GM12878 (cell line): ENCODE measurements around the gene FOXA1.

Source experiments
- CBFB ChIP-seq: IDR thresholded peaks from 2 replicates; pipeline ENCODE4 v1.6.1; 2016; ENCODE audit warnings: antibody characterized with exemption, low read depth
- CREB1 ChIP-seq: IDR thresholded peaks from 2 replicates; pipeline ENCODE4 v1.6.1; 2012; ENCODE audit warnings: low read depth, mild to moderate bottlenecking, inconsistent platforms
- EP300 ChIP-seq, 2 experiments: fragments of 150-350 bp in 1 of 2; IDR thresholded peaks; 2 replicates each; pipeline ENCODE4 v1.6.1; 2011 to 2012; ENCODE audit warnings: low read depth in 2 of 2, low read length in 2 of 2, borderline replicate concordance in 1 of 2, improper control_type of control experiment in 1 of 2, inconsistent platforms in 1 of 2; ENCODE audit not compliant: control insufficient read depth in 1 of 2
- JUND ChIP-seq: IDR thresholded peaks from 2 replicates; pipeline ENCODE4 v1.6.1; 2012; ENCODE audit warnings: low read depth, mild to moderate bottlenecking, low read length, improper control_type of control experiment, moderate library complexity
- MTA2 ChIP-seq: fragments of 450-650 bp; IDR thresholded peaks from 2 replicates; pipeline ENCODE4 v1.6.1; 2016; ENCODE audit warnings: low read depth, mild to moderate bottlenecking, moderate library complexity
- NR2C1 ChIP-seq: fragments of 450-650 bp; IDR thresholded peaks from 2 replicates; pipeline ENCODE4 v1.6.1; 2017; ENCODE audit warnings: antibody characterized with exemption, mild to moderate bottlenecking, moderate library complexity
- POLR2AphosphoS5 ChIP-seq: IDR thresholded peaks from 2 replicates; pipeline ENCODE4 v1.6.1; 2011; ENCODE audit warnings: mild to moderate bottlenecking, low read length, inconsistent platforms
- SIN3A ChIP-seq: IDR thresholded peaks from 2 replicates; pipeline ENCODE4 v1.6.1; 2012; ENCODE audit warnings: low read depth, low read length, improper control_type of control experiment
- ZBED1 ChIP-seq: IDR thresholded peaks from 2 replicates; pipeline ENCODE4 v1.6.1; 2016; ENCODE audit warnings: borderline replicate concordance
- TF ChIP-seq, protein P1 (sequence below): fragments of 450-650 bp; IDR thresholded peaks from 2 replicates; pipeline ENCODE4 v1.6.1; 2017; ENCODE audit warnings: mild to moderate bottlenecking
- TF ChIP-seq, protein P2 (sequence below): IDR thresholded peaks from 2 replicates; pipeline ENCODE4 v1.6.1; 2011; ENCODE audit warnings: low read depth, low read length, improper control_type of control experiment, borderline replicate concordance
- TF ChIP-seq, protein P3 (sequence below), 3 experiments: IDR thresholded peaks in 2 of 3; conservative IDR thresholded peaks in 1 of 3; 2 replicates each; pipeline ENCODE4 v1.5.1; 2011; ENCODE audit warnings: low read depth in 3 of 3, low read length in 3 of 3, mild to moderate bottlenecking in 3 of 3, control low read depth in 2 of 3, moderate library complexity in 2 of 3, inconsistent platforms in 1 of 3, mixed read lengths in 1 of 3; ENCODE audit not compliant: control insufficient read depth in 2 of 3, insufficient read depth in 1 of 3; ENCODE audit errors: extremely low read depth in 1 of 3
- TF ChIP-seq, protein P4 (sequence below): IDR thresholded peaks from 2 replicates; pipeline ENCODE4 v1.6.1; 2011; ENCODE audit warnings: low read depth, mild to moderate bottlenecking, low read length, moderate library complexity, borderline replicate concordance; ENCODE audit errors: extremely low read depth

DNA sequence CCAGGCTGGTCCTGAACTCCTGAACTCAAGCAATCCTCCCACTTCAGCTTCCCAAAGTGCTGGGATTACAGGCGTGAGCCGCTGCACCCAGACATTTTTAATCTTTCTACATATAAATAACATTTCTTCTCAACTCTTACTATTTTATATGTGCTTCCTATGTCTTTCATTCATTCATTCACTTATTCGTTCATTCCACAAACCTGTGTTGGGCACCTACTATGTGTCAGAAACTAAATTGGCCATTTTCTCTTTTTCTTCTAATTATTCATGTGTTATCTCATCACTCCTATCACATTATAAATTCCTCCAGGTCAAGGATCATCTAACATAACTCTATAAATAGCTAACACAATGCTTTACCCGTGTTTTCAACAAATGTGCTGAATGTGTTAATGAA lies 23.7 kb downstream of the FOXA1 start:
- TF ChIP-seq CBFB = no peak
- TF ChIP-seq, protein P1, sequence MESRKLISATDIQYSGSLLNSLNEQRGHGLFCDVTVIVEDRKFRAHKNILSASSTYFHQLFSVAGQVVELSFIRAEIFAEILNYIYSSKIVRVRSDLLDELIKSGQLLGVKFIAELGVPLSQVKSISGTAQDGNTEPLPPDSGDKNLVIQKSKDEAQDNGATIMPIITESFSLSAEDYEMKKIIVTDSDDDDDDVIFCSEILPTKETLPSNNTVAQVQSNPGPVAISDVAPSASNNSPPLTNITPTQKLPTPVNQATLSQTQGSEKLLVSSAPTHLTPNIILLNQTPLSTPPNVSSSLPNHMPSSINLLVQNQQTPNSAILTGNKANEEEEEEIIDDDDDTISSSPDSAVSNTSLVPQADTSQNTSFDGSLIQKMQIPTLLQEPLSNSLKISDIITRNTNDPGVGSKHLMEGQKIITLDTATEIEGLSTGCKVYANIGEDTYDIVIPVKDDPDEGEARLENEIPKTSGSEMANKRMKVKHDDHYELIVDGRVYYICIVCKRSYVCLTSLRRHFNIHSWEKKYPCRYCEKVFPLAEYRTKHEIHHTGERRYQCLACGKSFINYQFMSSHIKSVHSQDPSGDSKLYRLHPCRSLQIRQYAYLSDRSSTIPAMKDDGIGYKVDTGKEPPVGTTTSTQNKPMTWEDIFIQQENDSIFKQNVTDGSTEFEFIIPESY = no peak
- TF ChIP-seq POLR2AphosphoS5 = no peak
- TF ChIP-seq, protein P2, sequence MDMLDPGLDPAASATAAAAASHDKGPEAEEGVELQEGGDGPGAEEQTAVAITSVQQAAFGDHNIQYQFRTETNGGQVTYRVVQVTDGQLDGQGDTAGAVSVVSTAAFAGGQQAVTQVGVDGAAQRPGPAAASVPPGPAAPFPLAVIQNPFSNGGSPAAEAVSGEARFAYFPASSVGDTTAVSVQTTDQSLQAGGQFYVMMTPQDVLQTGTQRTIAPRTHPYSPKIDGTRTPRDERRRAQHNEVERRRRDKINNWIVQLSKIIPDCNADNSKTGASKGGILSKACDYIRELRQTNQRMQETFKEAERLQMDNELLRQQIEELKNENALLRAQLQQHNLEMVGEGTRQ = no peak
- TF ChIP-seq, protein P3, sequence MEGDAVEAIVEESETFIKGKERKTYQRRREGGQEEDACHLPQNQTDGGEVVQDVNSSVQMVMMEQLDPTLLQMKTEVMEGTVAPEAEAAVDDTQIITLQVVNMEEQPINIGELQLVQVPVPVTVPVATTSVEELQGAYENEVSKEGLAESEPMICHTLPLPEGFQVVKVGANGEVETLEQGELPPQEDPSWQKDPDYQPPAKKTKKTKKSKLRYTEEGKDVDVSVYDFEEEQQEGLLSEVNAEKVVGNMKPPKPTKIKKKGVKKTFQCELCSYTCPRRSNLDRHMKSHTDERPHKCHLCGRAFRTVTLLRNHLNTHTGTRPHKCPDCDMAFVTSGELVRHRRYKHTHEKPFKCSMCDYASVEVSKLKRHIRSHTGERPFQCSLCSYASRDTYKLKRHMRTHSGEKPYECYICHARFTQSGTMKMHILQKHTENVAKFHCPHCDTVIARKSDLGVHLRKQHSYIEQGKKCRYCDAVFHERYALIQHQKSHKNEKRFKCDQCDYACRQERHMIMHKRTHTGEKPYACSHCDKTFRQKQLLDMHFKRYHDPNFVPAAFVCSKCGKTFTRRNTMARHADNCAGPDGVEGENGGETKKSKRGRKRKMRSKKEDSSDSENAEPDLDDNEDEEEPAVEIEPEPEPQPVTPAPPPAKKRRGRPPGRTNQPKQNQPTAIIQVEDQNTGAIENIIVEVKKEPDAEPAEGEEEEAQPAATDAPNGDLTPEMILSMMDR (IDR thresholded peaks at IDR 0.05 in 2 of 3, conservative IDR thresholded peaks at IDR 0.05 in 1 of 3; ENCODE audit: control insufficient read depth in 2 of 3, extremely low read depth in 1 of 3, insufficient read depth in 1 of 3, low read depth in 3 of 3, low read length in 3 of 3) = no peak
- no peak for TF ChIP-seq ZBED1
- TF ChIP-seq, protein P4, sequence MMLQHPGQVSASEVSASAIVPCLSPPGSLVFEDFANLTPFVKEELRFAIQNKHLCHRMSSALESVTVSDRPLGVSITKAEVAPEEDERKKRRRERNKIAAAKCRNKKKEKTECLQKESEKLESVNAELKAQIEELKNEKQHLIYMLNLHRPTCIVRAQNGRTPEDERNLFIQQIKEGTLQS = no peak
- no peak for TF ChIP-seq EP300 (IDR thresholded peaks at IDR 0.05; ENCODE audit: borderline replicate concordance in 1 of 2, control insufficient read depth in 1 of 2, low read depth in 2 of 2, low read length in 2 of 2)
- TF ChIP-seq JUND = no peak
- no peak for TF ChIP-seq CREB1
- TF ChIP-seq MTA2 = no peak
- no peak for TF ChIP-seq SIN3A
- TF ChIP-seq NR2C1 = no peak
